NCI-H2029 treated with DMSO at 0.1 percent for 48 hours (cell line): ENCODE data around the gene AUTS2.

Source experiments
- DNase-seq: peaks from one replicate; lab custom pipeline; 2025; lab: John Stamatoyannopoulos, UW

Gene AUTS2

GRCh38 chr7:69818636-69819332, 220.5 kb downstream of the AUTS2 start:
- no peak for DNase-seq

GRCh38 chr7:69819333-69819705, 221.0 kb downstream of the AUTS2 start:
- DNase-seq: no peak

GRCh38 chr7:69820479-69821192, 222.4 kb downstream of the AUTS2 start:
- DNase-seq: no peak

- no peak for DNase-seq
These were observed 224.1 kb downstream of the AUTS2 start for GRCh38 chr7:69822386-69822785.

GRCh38 chr7:69823151-69823744, 225.0 kb downstream of the AUTS2 start:
- peak; percentile 91 for DNase-seq

- peak; percentile 93 for DNase-seq
These were observed 227.1 kb downstream of the AUTS2 start for GRCh38 chr7:69825113-69825972.

- DNase-seq: no peak
These were observed 228.0 kb downstream of the AUTS2 start for GRCh38 chr7:69826283-69826682.

- DNase-seq: no peak
These were observed 228.9 kb downstream of the AUTS2 start for GRCh38 chr7:69827140-69827539.

GRCh38 chr7:69827558-69827957, 229.3 kb downstream of the AUTS2 start:
- DNase-seq: peak; percentile 57

- no peak for DNase-seq
These were observed 234.1 kb downstream of the AUTS2 start for GRCh38 chr7:69832356-69832755.

GRCh38 chr7:69833964-69834363, 235.7 kb downstream of the AUTS2 start:
- no peak for DNase-seq

- no peak for DNase-seq
These were observed 238.4 kb downstream of the AUTS2 start for GRCh38 chr7:69836702-69837101.

- no peak for DNase-seq
These were observed 239.3 kb downstream of the AUTS2 start for GRCh38 chr7:69837387-69838068.

GRCh38 chr7:69839782-69840181, 241.5 kb downstream of the AUTS2 start:
- DNase-seq: no peak

- DNase-seq: no peak
These were observed 242.0 kb downstream of the AUTS2 start for GRCh38 chr7:69840248-69840647.

GRCh38 chr7:69843653-69844052, 245.4 kb downstream of the AUTS2 start:
- no peak for DNase-seq

GRCh38 chr7:69844264-69844868, 246.1 kb downstream of the AUTS2 start:
- DNase-seq: no peak

GRCh38 chr7:69845721-69846495, 247.6 kb downstream of the AUTS2 start:
- DNase-seq: peak; percentile 30

- peak; percentile 48 for DNase-seq
These were observed 249.8 kb downstream of the AUTS2 start for GRCh38 chr7:69847921-69848612.

GRCh38 chr7:69849268-69849667, 251.0 kb downstream of the AUTS2 start:
- DNase-seq: no peak
